HG03108 (cell line): ENCODE results near the gene HLTF.
"Not testable (repeated sequence)": the region's sequence is repeated elsewhere in the genome, so short reads cannot be mapped to it uniquely, and the experiment has no call there.

Source experiments
- ATAC-seq: cut with Tn5 transposase; IDR thresholded peaks from one replicate; pipeline ENCODE4 v1.9.1; 2021; ENCODE audit warnings: moderate library complexity; ENCODE audit not compliant: unreplicated experiment

The HLTF gene, protein sequence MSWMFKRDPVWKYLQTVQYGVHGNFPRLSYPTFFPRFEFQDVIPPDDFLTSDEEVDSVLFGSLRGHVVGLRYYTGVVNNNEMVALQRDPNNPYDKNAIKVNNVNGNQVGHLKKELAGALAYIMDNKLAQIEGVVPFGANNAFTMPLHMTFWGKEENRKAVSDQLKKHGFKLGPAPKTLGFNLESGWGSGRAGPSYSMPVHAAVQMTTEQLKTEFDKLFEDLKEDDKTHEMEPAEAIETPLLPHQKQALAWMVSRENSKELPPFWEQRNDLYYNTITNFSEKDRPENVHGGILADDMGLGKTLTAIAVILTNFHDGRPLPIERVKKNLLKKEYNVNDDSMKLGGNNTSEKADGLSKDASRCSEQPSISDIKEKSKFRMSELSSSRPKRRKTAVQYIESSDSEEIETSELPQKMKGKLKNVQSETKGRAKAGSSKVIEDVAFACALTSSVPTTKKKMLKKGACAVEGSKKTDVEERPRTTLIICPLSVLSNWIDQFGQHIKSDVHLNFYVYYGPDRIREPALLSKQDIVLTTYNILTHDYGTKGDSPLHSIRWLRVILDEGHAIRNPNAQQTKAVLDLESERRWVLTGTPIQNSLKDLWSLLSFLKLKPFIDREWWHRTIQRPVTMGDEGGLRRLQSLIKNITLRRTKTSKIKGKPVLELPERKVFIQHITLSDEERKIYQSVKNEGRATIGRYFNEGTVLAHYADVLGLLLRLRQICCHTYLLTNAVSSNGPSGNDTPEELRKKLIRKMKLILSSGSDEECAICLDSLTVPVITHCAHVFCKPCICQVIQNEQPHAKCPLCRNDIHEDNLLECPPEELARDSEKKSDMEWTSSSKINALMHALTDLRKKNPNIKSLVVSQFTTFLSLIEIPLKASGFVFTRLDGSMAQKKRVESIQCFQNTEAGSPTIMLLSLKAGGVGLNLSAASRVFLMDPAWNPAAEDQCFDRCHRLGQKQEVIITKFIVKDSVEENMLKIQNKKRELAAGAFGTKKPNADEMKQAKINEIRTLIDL

GRCh38 chr3:149086232-149086988 is at the start of gene HLTF:
Gene HLTF, minus strand, starts transcription at chr3:149086533. Its CDS starts 197 bp downstream, at chr3:149086336.
- peak; percentile 99 for ATAC-seq

DNA sequence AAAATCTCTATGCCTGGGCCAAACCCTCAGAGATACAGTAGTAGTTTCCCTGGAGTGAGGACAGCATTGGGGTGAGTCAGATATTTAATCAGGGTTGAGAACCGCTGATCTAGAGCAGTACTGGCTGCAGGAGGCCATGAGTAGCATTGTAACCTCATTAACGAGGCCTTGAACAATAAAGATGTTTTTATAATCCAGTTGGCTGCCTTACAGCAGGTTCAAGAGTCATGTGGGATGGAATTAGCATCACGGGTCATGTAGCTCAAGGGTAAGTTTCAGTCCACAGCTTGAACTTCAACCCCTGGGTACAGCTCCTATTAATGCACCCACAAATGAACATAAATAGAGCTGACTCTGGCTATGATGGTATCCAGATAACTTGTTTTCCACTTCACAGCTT is 48.2 kb upstream of the HLTF start:
- ATAC-seq = no peak

GRCh38 chr3:149131589-149131988 is 45.3 kb upstream of the HLTF start:
- no peak for ATAC-seq

DNA sequence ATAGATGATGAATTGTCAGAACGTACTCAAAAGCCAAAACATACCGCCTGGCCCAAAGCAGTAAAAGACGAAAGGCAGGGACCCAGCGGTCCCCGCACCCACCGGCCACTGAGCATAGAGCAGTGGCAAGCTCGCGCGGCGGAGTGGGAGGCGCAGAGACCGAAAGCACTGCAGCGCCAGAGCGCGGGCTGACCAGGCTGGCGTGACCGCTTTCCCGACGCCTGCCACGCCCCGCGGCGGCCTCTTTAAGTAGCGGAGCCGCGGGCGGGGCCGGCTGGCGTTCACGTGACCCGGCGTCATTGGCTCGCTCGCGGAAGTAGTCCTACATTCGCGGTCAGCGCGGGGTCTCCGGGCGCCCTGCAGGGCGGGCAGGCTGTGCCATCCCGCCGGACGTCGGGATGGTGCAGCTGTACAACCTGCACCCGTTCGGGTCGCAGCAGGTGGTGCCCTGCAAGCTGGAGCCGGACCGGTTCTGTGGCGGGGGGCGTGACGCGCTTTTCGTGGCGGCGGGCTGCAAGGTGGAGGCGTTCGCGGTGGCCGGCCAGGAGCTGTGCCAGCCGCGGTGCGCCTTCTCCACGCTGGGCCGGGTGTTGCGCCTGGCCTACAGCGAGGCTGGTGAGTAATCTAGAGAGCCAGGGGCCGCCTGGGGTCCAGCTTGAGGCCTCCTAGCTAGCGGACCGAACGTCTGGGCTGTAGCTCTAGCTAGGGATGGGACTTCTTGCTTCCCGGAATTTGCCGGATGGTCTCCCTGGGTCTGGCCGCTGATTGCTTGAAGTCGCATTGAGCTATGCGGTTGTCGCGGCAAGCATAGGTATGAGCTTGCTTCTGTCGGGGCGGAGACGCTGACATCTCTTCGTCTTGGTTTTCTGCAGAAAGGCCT is 43.2 kb upstream of the HLTF start, which contains the start of gene HPS3:
Gene HPS3, plus strand, starts transcription at position 313 of the 880 bp plus-strand sequence. Its CDS starts 86 bp downstream, at position 399.
- ATAC-seq = peak; percentile 94

DNA sequence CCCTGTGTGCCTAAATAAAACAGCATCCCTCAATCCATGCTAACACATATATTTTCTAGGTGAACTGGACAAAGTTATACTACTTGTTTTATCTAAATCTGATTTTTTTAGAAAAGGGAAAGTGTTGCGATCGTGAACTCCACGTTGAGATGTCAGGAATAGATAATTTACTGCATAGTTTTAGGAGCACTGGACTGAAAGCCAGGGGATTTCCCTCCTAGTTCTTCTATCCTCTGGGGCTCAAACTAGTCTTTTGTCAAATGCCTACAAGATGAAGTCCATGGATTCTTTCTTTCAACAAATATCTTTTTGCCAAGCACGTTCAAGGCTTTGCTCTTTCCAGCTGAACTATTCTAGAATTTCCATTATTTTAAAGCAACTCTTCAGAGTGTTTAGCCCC is 42.5 kb upstream of the HLTF start:
- ATAC-seq = no peak

- ATAC-seq = no peak
Measured at GRCh38 chr3:149122721-149123578, 36.6 kb upstream of the HLTF start.

DNA sequence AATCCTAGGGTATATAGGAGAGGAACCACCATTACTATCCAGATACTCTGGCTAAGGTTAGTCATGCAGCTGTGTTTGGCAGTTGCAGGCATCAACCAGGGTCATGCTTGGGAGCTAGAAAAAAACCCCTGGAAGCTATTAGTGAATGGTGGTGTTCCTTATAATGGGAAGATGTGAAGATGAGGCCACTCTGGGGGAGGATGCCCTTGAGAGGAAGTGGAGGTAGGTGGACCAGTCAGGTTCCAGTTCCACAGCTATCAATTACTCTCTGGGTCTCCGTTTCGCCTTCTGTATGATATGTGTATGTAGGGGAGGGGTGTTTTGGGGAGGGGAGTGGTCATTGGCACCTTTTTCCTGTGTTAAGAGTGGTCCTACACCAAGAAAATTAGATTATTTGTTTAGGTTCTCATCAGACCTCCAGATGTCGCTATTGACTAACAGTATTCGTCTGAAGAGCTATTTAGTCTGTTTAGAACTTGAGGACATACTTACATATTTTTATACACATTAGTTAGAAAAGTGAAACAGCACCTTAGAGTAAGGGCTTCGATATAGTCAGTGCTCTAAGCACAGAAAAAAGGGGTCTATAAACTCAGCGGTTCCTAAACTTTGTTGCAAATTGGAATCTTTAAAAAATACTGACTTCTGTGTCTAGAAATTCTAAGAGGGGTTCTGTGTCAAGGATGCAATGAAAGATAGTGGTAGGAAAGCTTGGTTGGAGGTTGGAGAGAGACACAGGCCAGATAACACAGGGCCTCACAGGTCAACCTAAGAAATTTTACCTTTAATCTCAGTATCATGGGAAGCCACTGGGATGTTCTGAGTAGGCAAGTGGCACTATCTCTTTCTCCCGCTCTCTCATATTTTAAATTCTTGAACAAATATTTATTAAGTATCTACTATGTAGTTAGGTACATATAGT is 34.0 kb upstream of the HLTF start:
- no peak for ATAC-seq

- no peak for ATAC-seq
Measured at GRCh38 chr3:149119466-149119865, 33.1 kb upstream of the HLTF start.

DNA sequence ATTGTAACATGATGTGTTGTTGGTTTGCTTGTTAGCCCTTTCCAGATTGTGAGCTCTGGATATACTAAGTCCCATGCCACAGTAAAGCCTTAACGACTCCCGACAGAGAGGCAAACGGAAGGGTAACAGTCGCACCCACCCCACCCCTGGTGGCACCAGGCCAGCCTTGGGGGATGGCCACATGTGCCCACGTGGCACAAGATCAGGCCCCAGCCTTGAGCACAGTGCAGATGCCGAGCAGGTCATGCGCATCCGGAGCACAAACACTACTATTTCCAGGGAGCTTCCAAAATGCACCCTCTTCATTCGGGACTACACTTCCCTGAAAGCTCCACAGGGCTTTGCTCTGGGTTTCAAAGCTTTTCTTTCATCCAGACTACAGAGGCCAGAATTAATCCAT is 32.4 kb upstream of the HLTF start:
- no peak for ATAC-seq

DNA sequence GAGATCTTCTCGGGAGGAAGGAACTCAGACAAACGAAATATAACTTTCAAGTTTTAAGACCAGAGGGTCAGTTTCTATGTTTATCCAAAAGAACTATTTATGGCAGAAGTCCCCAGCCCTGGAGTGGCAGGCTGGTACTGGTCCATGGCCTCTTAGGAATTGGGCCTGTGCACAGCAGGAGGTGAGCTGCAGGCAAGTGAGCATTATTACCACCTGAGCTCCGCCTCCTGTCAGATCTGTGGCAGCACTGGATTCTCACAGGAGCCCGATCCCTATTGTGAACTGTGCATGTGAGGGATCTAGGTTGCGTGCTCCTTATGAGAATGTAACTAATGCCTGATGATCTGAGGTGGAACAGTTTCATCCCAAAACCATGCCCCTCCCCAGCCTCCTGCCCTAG is 28.8 kb upstream of the HLTF start:
- ATAC-seq = no peak

DNA sequence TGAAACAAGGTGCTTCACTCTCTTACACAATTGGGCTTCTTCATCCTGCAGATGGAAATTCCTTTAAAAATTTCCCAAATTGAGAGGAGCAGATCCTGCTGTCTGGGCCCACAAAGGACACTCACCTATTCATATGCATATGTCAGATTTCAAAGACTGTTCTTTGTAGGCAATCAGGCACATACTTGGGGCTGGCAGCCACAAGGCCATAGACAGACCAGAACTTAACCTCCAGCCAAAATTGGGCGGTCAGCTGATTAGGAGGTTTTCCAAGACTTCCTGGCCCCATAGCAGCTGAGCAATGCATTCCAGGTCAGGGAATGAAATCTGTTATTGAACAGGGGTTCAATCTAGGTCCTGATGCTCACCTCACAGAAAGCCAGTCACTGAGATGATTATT is 28.1 kb upstream of the HLTF start:
- ATAC-seq = no peak

DNA sequence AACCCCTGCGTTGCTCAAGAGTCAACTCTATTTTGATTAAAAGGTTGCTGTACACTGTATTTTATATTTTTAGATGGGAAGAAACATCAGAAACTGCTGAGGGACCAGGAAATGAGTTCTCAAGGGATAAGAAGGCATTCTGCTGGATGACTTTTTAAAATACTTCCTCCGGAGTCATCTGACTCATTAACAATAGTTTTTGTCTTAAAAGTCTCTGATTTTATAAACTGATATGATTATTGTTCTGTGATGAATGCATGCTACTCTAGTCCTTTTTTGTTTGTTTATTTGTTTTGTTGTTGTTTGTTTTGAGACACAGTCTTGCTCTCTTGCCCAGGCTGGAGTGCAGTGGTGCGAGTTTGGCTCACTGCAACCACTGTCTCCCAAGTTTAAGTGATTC is 18.2 kb upstream of the HLTF start:
- ATAC-seq = no peak

DNA sequence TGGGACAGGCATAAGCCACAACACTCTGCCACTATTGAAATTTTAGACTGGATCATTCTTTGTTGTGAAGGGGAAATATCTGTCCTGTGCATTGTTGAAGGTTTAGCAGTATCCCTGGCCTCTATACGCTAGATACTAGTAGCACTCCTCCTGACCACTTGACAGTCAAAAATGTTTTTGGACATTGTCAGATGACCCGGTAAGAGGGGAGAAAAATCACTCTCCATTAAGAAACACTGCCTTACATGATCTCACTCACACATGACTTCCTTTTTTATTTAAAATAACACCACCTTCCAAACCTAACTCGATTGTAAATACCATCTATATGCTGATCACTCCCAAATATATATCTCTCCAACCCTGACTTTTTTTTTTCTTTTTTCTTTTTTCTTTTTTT is 15.3 kb upstream of the HLTF start:
- no peak for ATAC-seq

- ATAC-seq = no peak
Measured at GRCh38 chr3:149101154-149101553, 14.8 kb upstream of the HLTF start.

GRCh38 chr3:149097987-149098386 is 11.7 kb upstream of the HLTF start:
- not testable (repeated sequence) for ATAC-seq

- ATAC-seq = peak; percentile 85
Measured at GRCh38 chr3:149095487-149095886, 9.2 kb upstream of the HLTF start.

DNA sequence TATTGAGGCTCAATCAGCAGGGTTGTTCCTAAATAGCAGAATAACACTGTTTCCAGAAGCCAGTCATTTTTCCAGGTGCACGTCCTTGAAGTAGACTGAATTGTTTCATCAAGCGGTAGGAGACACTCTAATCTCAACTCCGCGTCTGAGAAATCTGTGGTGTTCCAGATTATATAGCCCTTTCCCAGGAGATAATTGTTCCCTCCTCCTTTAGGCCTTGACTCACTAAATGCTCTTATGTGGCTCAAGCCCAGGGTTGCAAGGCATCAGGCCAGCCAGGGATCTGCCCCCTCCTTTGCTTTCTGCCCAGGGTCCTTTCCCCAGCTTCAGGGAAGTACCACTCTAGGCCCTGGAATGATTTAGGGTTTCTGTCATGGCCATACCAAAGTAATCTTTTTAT is 5.7 kb upstream of the HLTF start:
- no peak for ATAC-seq

DNA sequence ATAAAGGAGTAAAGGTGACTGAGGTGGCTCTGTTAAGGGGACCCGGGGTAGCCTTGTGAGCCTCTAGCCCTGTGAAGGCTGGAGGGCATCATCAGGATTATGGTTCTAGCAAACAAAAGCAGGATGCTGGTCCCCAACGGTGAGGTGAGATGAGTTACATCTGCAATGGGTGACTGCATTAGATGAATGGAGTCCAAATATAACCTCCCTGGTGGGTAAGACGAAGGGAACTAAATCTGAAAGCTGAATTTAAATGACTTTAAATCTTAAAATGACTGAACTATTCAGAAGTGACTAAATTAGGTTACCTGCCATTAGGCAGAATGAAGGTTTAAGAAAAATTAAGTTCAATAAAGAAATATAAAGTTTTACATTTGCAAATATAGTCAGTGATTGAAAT is 4.6 kb upstream of the HLTF start:
- ATAC-seq = no peak
